ENCODE data around the gene GNAL. TPM values are rescaled to one million over a fixed set of nuclear protein-coding genes. Genes with fewer than 3 reads are reported as not detected.

GNAL gene
- total RNA-seq, 1 experiment from 2014 or later: 4.6 TPM

DNA sequence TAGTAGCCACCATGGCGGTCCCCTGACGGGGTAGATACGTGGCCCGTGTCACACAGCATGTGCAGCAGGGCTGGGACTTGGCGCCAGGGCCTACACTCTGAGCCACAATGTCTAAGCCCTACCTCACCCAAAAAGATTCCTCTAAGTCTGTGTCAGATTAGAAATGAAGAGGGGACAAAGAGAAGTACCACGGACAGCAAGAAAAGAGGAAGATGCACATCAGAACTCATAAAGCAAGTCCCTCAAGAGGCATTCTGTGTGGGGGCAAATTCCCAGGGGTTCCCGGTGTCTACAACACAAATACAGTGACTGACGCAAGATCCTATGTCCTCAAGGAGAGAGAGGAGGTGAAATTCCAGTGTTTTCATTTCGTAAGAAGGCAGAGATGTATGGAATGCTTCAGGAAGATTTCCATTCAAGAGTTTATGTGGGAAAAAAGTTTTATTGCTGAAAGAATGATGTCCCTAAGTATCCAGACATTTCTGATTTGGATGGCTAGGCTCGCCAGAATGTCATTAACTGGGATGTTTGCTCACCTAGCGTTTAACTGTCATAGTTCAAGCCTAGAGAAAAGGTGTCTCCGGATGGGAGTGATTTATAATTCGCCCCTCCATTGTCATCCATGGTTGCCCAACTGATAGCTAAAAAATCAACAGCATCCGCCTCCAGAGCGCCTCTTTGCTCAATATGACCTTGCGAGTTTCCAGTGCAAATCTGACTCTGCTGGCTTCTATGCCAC, 86.5 kb downstream of the GNAL start:
- Histone ChIP-seq H3K36me3 (ENCODE audit: control insufficient read depth in 1 of 2, insufficient read depth in 2 of 2, low read length in 2 of 2) (no peaks in the 10 kb centered on the region), H3K9ac (ENCODE audit: low read length) (no peak overlapping the region), H4K20me1 (ENCODE audit: insufficient read depth) (no peaks in the 10 kb centered on the region), H2AFZ (ENCODE audit: low read depth, low read length, poor library complexity, severe bottlenecking) (no peak overlapping the region), H3K9me3 (ENCODE audit: control insufficient read depth in 1 of 2, insufficient read depth in 1 of 2, low read depth in 1 of 2, low read length in 2 of 2) (no peaks in the 10 kb centered on the region), H3K4me2 (ENCODE audit: low read length) (no peak overlapping the region), H3K9me2 (ENCODE audit: insufficient read depth) (no peaks in the 10 kb centered on the region), H3K4me3 (replicated peaks in 1 of 2; ENCODE audit: low read depth in 1 of 2, low read length in 2 of 2) (no peak overlapping the region), H3K27me3 (ENCODE audit: insufficient read depth, low read length) (no peaks in the 10 kb centered on the region), H3K27ac (ENCODE audit: low read depth, low read length) (no peak overlapping the region), H3K4me1 (ENCODE audit: control insufficient read depth in 1 of 2, insufficient read depth in 2 of 2, low read length in 2 of 2) (0 out of 4 replicates have a peak, but pooled peaks cover 0 to 3% of the 10 kb centered on the region in 2 experiments), H3K79me2 (ENCODE audit: insufficient read depth, low read length) (no peaks in the 10 kb centered on the region)
- DNase-seq (ENCODE audit: low read depth, low spot score): no peak
- intact Hi-C loops (cut with micrococcal nuclease): no loop called here
- CTCF ChIA-PET: no interaction called here
- RAD21 ChIA-PET (ENCODE audit: low non-redundant PET in 1 of 2, low total read pairs in 2 of 2, uncharacterized antibody in 2 of 2, unreplicated experiment in 2 of 2): no interaction called here
- BruUV-seq (replicated peaks): no TSS peak
- POLR2A ChIA-PET: no interaction called here
- ATAC-seq: no peak
- TF ChIP-seq, protein P1, sequence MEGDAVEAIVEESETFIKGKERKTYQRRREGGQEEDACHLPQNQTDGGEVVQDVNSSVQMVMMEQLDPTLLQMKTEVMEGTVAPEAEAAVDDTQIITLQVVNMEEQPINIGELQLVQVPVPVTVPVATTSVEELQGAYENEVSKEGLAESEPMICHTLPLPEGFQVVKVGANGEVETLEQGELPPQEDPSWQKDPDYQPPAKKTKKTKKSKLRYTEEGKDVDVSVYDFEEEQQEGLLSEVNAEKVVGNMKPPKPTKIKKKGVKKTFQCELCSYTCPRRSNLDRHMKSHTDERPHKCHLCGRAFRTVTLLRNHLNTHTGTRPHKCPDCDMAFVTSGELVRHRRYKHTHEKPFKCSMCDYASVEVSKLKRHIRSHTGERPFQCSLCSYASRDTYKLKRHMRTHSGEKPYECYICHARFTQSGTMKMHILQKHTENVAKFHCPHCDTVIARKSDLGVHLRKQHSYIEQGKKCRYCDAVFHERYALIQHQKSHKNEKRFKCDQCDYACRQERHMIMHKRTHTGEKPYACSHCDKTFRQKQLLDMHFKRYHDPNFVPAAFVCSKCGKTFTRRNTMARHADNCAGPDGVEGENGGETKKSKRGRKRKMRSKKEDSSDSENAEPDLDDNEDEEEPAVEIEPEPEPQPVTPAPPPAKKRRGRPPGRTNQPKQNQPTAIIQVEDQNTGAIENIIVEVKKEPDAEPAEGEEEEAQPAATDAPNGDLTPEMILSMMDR (IDR thresholded peaks at IDR 0.05 in 2 of 3, conservative IDR thresholded peaks at IDR 0.05 in 1 of 3; ENCODE audit: borderline replicate concordance in 1 of 3, insufficient read depth in 1 of 3, low read depth in 2 of 3, low read length in 2 of 3): no peak
- TF ChIP-seq TCF7L2 (IDR thresholded peaks at IDR 0.05; ENCODE audit: borderline replicate concordance, extremely low read depth, insufficient read depth, insufficient read length): no peak
- TF ChIP-seq, protein P2, sequence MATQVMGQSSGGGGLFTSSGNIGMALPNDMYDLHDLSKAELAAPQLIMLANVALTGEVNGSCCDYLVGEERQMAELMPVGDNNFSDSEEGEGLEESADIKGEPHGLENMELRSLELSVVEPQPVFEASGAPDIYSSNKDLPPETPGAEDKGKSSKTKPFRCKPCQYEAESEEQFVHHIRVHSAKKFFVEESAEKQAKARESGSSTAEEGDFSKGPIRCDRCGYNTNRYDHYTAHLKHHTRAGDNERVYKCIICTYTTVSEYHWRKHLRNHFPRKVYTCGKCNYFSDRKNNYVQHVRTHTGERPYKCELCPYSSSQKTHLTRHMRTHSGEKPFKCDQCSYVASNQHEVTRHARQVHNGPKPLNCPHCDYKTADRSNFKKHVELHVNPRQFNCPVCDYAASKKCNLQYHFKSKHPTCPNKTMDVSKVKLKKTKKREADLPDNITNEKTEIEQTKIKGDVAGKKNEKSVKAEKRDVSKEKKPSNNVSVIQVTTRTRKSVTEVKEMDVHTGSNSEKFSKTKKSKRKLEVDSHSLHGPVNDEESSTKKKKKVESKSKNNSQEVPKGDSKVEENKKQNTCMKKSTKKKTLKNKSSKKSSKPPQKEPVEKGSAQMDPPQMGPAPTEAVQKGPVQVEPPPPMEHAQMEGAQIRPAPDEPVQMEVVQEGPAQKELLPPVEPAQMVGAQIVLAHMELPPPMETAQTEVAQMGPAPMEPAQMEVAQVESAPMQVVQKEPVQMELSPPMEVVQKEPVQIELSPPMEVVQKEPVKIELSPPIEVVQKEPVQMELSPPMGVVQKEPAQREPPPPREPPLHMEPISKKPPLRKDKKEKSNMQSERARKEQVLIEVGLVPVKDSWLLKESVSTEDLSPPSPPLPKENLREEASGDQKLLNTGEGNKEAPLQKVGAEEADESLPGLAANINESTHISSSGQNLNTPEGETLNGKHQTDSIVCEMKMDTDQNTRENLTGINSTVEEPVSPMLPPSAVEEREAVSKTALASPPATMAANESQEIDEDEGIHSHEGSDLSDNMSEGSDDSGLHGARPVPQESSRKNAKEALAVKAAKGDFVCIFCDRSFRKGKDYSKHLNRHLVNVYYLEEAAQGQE (IDR thresholded peaks at IDR 0.05; ENCODE audit: low read depth): peak; percentile 2; the same call in 1 of the 2 replicates
- no peak for TF ChIP-seq EZH2 (IDR thresholded peaks at IDR 0.05)

Measured in HCT116 (cell line).